Measurements from ENCODE around the gene UNC45A.
A peak's percentile ranks its signal among the peaks of the same experiment; 100 is the strongest.

Gene UNC45A

DNA sequence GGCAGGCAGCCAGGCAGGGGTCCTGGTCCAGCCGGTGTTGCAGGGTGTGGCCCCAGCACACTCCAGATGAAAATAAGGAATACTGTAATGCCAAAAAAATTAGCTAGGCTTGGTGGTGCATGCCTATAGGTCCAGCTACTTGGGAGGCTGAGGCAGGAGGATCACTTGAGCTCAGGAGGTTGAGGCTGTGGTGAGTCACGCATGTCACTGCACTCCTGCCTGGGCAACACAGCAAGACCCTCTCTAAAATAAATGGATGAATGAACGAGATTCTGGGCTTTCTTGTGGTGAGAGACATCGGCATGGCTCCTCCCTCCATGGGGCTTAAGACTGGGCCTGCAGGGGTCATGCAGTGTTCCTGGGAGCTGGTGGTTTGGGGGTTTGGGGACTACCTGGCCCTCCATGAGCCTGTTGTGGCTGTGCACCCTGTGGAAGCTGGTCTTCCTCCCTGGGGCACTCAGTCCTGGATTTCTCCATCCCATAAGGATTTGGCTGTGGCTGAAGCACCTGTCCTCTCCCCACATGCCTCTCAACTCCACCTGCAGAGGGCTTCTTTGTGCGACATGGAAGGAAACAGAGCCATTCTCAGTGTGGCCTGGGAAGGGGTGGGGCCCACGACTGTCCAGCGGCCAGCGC is 12.0 kb downstream of the UNC45A start:
- DNase-seq: no peak

DNA sequence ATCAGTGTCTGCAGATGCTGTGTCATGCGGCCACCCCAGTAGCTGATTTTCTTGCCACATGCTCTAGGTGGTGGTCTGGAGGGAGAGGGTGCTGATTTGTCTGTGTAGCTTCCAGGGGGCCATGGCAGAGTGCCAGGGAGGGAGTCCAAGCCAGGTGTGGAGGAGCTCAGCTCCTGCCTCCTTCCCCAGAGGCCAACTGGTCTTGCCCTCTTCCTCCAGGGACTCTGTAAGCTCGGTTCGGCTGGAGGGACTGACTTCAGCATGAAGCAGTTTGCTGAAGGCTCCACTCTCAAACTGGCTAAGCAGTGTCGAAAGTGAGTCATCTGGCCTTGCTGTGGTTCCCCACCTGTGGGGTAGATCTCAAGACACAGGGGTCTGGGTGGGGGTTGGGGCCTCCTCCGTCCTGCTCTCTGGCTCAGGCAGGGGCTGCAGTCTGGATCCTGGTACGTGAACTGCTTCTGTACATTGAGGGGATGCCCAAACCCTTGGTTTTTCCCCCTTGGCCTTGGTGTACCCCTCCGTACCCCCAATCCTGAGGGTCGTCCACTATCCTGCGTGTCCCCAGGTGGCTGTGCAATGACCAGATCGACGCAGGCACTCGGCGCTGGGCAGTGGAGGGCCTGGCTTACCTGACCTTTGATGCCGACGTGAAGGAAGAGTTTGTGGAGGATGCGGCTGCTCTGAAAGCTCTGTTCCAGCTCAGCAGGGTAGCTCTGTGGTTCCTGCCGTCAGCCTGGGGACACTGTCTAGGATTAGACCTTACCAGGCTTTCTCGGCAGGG is 12.7 kb downstream of the UNC45A start:
- DNase-seq: no peak

DNA sequence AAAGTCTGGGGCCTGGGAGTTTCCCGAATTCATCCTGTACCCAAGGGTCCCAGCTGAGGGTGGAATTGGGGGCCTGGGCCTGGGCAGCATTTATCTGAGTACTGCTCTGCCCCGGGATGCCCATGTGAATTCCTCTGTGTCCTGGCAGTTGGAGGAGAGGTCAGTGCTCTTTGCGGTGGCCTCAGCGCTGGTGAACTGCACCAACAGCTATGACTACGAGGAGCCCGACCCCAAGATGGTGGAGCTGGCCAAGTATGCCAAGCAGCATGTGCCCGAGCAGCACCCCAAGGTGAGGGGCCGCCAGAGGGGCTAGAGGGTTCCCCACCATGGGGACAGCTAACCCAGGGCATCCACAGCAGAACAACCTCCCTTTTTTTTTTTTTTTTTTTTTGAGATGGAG is 13.4 kb downstream of the UNC45A start:
- DNase-seq: no peak

DNA sequence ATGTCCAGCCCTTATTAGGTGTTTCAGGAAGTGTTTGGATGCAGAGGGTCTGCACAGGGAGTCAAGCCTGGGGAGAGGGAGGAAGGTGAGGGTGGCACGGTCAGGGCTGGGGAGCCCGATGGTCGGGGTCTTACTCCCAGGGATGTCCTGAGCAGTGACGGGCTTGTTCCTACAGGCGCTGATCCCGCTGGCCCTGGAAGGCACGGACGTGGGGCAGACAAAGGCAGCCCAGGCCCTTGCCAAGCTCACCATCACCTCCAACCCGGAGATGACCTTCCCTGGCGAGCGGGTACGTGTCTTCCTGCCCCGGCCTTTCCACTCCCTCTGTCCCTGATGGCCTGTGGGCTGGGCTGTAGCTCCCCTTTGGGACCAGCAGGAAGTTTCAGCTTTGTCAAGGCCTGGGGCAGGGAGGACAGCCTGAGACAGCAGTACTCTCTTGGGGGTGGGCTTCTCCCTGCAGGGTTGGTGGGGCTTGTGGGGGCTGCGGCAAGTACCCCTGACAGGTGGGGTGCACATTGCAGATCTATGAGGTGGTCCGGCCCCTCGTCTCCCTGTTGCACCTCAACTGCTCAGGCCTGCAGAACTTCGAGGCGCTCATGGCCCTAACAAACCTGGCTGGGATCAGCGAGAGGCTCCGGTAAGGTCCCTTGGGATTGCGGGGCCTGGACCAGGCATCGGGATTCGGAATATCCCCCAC is 15.0 kb downstream of the UNC45A start:
- no peak for DNase-seq

DNA sequence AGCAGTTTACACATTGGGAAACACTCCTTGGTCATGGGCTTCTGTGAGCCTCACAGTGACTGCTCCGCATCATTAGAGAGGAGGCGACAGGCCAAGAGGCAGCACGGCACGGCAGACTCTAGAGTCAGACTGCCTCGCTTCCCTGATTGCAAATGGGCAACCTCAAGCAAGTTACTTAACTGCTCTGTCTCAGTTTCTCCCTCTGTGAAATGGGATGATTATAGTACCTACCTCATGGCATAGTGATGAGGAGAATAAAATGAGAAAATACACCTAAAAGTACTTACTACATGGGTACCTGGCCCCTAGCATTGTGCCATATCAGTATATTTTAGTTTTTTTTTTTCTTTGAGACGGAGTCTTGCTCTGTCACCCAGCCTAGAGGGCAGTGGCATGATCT is 15.6 kb downstream of the UNC45A start:
- DNase-seq: no peak

DNA sequence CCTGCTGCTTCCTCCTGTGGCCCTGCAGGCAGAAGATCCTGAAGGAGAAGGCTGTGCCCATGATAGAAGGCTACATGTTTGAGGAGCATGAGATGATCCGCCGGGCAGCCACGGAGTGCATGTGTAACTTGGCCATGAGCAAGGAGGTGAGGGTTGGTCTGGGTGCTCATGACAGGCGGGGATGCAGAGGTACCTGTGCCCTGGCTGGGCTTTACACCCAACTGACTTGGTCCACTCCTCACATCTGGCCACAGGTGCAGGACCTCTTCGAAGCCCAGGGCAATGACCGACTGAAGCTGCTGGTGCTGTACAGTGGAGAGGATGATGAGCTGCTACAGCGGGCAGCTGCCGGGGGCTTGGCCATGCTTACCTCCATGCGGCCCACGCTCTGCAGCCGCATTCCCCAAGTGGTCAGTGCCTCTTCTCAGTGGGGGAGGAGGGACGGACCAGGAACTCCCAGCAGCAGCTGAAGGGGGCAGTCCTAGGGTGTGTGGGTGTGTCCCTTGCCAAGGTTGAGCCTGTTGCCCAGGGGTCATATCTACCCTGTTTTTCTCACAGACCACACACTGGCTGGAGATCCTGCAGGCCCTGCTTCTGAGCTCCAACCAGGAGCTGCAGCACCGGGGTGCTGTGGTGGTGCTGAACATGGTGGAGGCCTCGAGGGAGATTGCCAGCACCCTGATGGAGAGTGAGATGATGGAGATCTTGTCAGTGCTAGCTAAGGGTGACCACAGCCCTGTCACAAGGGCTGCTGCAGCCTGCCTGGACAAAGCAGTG is 18.0 kb downstream of the UNC45A start:
- DNase-seq: no peak

DNA sequence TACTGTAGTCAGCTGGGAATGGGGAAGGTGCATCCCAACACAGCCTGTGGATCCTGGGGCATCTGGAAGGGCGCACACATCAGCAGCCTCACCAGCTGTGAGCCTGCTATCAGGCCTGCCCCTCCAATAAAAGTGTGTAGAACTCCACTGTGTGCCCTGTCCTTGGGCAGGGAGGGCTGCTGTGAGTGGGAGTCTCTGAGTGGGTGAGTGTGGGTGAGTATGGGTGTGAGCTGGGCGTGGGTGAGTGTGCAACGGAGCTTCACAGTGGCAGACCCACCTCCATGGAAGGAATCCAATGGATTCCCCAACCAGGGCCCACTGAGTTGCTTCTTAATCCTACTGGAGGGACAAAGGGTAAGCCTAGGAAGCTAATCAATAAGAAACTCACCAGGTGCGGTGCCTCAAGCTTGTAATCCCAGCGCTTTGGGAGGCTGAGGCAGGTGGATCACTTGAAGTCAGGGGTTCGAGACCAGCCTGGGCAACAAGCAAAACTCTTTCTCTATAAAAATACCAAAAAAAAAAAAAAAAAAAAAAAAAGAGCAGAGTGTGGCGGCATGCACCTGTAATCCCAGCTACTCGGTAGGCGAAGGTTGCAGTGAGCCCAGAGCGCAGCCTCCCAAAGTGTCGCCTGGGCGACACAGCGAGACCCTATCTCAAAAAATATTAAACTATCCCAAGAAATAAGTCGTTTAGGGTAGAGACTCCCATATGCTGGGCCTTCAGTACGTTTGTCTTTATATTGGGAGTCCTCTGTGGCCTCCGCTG is 19.0 kb downstream of the UNC45A start:
- DNase-seq: no peak

DNA sequence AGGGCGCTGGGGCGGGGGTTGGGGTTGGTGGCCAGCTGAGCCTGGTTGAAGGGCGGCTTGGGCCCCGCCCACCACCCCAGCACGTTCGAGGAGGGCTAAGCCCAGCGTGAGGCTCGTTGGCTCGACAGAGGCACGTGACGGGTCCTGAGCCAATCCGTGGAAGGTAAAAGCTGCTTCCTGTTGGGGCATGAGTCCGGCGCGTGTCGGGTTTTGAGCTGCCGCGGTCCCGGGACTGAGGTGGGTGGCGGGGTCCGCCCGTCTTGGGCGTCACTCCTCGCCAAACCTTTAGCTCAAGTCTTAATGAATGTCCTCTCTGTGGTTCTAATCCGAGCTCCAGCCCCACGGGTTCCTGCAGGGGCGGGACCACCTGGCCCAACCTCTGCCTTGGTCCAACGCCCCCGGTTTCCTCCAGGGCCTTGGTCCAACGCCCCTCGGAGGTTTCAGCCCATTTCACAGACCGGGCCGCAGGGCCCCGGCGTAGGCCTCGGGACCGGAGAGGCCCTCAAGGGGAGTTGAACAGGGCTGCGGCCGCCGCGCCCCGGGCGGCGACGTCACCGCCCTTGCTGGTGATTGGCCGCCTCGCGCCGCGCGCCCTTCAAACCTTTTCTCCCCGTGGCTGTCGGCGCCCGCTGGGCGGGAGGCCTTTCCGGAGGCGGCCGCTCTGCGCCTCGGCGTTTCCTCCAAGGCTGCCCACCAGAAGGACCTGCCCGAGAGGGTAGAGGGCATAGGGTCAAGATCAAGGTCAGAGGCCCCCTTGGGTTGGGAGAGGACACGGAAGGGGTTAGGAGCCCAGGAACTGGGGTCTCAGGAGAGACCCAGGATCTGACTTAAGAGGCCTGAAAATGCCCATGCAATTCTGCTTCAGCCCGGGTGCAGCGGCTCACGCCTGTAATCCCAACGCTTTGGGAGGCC is 19.9 kb downstream of the UNC45A start, which contains the start of gene RCCD1:
Gene RCCD1 (plus strand): TSS at position 173 of the 912 bp plus-strand sequence. CDS start 1,851 bp downstream, outside the sequence.
- DNase-seq: peak; percentile 30

DNA sequence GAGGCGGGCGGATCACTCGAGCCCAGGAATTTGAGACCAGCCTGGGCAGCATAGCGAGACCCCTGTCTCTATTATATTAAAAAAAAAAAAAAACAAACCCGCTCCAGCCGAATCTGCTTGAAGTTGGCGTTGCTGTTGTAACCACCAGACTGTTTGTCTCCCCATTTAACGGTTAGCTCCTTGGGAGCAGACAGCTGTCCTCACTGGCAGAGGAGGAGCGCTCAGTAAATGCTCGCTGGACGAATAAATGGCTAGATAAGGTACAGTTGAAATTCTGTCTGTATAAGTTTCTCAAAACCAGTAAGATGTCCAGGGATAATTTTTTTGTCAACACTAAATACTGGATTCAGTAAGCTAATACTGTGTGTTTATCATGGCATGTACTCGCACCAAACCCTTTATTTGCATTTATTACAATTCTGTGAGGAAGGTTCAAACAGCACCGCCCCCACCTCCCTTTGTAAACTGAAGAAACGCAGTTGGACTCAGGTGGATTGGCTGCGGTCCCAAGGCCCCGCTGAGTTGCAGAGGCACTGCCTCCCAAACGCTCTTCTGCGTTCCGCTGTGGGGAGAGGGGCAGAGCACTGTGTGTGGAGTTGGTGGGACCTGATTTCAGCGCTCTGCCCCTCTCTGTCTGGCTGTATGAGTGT is 20.7 kb downstream of the UNC45A start:
- DNase-seq: no peak

DNA sequence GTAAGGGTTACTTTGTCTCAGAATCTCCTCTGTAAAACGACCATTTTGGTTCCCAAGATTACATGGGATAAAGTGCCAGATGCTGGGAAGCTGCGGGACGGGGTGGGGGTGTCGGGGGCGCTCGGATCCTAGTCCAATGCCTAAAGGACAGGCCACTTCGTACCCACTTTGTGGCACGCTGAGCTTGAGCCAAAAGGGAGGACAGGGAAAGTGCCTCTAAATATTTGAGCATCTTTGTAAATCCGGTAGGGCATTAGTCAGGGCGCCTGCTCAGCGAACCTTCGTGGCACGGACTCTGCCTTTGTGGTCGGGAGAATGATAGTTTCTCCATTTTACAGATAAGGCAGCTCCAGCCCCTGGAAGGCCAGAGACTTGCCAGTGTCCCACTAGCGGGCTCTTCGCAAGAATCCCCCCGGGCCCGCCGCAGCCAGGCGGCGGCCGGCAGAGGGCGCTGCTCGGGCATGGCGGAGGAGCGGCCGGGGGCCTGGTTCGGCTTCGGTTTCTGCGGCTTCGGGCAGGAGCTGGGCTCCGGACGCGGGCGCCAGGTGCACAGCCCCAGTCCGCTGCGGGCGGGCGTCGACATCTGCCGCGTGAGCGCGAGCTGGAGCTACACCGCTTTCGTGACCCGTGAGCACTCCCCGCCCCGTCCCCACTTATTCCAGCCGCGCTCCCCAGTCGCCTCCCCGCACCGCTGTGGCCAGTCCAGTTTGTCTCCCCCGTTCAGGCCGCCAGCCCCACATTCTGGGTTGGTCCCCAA is 21.4 kb downstream of the UNC45A start:
- DNase-seq: peak; percentile 28

DNA sequence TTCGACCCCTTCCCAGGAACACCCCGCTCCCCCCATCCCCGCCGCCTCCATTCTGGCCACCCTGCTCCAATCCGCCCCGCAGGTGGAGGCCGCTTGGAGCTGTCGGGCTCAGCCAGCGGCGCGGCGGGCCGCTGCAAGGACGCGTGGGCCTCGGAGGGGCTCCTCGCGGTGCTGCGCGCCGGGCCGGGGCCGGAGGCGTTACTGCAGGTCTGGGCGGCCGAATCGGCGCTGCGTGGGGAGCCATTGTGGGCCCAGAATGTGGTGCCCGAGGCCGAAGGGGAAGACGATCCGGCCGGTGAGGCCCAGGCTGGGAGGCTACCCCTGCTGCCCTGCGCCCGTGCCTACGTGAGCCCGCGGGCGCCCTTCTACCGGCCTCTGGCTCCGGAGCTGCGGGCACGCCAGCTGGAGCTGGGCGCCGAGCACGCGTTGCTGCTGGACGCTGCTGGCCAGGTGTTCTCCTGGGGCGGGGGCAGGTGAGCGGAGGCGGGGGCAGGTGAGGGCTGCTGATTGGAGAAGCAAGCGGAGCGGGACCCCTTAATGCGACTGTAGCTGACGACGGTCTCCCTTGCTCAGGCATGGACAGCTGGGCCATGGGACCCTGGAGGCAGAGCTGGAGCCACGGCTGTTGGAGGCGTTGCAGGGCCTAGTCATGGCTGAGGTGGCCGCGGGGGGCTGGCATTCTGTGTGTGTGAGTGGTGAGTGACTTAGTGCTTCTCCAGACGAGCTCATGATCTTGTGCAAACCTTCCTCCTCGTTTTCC is 22.1 kb downstream of the UNC45A start:
- no peak for DNase-seq

DNA sequence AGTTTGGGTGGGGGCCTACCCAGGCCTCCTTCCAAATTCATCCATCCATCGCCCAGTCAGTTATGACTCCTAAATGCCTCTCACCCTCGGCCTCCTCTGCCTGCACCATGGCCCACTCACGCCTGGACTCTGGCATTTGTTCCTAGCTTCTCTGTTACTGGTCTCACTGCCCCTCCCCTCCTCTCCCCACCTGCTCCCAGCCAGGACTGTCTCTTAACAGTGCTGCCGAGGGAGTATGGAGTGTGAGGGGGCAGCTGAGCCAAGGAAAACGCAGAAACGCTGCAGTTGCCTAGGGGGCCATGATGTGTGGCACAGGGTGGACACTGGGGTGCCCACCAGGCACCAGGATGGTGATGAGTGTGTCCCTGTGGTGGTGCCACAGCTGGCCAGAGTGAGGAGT is 22.7 kb downstream of the UNC45A start:
- no peak for DNase-seq

DNA sequence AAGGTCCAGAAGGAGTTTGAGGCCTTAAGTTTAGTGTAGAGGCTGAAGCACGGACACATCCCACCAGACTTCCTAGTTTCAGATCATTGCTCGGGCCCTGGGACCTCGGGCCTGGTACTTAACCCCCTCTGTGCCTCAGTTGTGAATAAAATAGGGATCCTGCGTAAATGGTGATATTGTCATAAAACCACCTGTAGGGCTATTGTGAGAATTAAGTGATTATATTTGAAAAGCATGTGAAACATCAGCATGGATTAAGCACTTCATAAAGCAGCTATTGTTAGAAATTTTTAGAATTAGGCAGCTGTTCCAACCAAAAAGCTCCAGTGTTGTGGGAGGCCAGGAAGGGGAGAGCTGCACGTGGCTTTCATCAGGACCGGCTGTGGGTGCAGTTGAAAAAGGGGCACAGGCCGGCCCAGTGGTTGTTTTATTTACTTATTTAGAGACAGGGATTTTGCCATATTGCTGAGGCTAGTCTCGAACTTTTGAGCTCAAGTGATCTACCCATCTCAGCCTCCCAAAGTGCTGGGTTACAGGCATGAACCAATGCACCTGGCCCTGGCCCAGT is 24.0 kb downstream of the UNC45A start:
- DNase-seq: no peak

DNA sequence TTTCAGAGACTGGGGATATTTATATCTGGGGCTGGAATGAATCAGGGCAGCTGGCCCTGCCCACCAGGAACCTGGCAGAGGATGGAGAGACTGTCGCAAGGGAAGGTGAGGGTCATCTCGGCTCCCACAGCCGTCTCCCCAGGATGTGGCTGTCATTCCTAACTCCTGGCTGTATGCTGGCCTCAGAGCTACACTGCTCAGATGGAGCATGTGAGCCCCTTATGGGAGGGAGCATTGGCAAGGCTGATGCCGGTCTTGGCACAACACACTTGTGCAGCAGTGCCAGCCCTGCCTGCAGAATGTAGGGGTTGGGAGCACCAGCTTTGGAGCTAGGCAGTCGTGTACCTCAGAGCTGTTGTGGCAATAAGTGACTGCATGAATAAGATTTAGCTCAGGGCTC is 24.8 kb downstream of the UNC45A start:
- no peak for DNase-seq

DNA sequence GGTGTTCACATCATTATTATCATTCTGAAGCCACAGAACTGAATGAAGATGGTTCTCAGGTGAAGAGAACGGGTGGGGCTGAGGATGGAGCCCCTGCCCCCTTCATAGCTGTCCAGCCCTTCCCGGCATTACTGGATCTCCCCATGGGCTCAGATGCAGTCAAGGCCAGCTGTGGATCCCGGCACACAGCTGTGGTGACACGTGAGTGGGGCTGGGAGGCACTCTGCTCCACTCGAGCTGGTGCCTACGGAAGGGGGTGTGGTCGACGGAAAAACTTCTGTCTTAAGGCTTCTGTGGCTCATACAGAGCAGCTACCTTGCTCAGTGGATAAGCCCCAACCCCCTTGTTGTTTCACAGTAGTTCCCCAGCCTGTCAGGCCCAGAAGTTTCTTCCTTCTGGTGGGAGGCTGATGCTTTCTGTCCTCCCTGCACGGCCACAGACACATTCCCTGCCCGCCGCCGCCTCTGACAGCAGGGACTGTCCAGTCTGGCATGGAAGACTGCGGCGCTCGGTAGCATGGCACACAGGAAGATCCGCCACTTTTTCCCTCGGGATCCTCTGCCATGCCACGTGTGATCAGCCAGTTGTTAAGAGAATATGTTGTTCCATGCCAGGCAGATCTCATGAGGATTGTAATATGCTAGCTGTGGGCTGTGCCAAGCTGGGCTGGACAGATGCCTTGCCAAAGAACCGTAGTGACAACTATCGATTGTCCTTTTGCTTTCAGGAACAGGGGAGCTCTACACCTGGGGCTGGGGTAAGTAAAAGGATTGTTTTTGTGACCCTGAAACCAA is 25.4 kb downstream of the UNC45A start:
- no peak for DNase-seq

DNA sequence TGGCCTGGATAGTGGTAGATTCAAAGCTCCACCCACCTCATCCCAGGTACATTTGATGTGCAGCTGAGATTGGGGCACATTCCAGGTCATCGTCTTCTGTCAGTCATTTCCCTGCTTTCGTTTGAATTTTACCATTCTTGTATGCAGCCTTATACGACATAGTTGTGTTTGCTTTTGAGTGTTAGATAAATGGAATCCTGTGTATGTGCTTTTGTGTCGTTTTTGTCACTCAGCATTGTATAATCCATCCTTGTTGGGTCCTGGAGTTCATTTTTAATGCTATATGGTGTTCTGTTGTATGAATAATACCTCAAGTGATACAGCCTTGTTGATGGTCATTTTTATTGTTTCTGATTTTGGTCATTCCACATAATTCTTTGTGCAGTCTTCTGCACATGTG is 26.9 kb downstream of the UNC45A start:
- no peak for DNase-seq

DNA sequence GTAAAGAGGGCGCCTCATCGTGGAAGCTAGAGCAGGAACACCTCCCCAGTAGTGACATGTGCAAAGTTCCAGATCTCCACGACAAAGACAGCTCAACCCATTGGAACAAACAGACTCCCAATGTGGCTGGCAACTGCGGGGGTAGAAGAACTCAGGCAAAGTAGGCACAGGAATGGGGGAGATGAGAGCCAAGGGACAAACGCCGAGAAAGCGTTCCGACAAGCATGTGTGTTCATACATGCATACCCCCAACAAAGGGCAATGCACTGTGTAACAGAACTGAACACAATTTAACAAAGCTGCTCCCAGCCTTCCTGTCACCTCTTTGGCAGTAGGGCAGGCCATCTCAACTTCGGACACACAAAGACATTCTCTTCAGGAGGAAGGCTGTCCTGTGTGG is 31.2 kb downstream of the UNC45A start:
- DNase-seq: no peak

DNA sequence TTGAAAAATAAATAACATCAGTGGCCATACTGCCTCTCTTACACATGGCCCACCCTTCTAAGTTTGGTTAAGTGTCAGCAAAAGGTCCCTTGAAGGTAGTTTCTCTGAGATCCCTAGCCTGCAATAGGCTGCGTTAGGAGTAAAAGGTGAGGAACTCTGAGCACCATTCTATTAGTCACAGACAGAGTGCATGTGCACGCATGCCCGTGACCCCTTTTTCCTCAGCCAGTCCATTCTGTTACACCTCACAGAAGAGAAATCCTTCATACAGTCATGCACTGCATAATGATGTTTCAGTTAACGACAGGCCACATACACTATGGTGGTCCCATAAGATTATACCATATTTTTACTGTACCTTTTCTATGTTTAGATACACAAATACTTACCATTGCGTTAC is 32.1 kb downstream of the UNC45A start:
- no peak for DNase-seq
